Bronchus fibroblast of lung (primary cell): ENCODE measurements around the gene COX7B. TPM values are rescaled to one million over a fixed set of nuclear protein-coding genes. Genes with fewer than 3 reads are reported as not detected.

Experiments used
- total RNA-seq: library from RNA; depleted of rRNA; stranded (reverse); fragments of >200 nt; gene quantifications from 2 replicates; pipeline ENCODE4 v1.2.3, GENCODE V29; 2015

COX7B gene, protein sequence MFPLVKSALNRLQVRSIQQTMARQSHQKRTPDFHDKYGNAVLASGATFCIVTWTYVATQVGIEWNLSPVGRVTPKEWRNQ
- 382 and 501 TPM in 2 replicates for total RNA-seq

GRCh38 chrX:77899081-77899828, at the start of gene COX7B:
COX7B (plus strand) TSS chrX:77899468; CDS start chrX:77899554, 86 bp downstream.

DNA sequence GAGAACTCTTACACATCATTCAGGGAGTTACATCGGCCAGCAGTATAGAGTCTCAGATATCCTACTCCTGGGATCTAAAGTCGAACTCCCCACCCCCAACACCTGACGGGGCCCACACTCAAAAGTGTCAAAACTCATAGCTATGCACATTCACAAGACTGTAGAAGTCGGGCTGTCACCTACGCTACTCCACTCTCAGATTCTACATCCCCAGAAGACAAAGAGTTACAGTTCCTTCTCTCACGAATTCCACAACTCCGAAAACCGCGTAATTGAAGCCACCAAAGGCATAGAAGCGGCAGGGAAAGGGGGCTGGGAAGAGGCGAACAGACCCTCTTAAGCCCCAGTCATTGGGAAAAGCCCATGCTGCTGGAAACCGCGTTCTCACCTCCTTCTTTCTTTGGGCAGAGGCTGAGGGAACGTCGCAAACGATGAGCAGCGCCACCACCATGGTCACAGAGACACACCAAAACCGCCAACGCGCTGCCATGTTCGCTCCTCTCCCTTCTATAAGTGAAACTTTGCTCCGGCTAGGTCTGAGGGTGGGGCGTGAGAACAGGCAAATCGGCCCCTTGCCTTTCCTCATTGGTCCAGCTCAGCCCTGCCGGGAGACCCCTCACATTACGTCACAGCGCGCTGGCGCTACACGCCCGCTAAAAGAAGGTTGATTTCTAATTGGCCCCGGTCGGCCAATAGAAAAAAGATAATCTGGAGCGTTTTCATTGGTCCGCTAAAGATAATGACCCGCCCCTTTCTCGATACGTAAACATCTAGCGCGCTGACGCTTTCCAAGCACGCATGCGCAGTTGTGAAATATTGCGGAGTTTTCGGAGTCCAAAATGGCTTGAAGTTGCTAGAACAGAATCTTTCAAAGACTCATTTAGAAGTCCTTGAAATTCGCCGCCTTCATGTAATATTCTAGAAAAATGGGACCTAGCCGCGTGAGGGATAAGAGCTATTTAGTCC, 4.1 kb upstream of the COX7B start, which contains the start of gene MAGT1:
Gene MAGT1, minus strand, starts transcription at position 515 of the 966 bp plus-strand sequence. Its CDS starts 25 bp downstream, at position 490.

DNA sequence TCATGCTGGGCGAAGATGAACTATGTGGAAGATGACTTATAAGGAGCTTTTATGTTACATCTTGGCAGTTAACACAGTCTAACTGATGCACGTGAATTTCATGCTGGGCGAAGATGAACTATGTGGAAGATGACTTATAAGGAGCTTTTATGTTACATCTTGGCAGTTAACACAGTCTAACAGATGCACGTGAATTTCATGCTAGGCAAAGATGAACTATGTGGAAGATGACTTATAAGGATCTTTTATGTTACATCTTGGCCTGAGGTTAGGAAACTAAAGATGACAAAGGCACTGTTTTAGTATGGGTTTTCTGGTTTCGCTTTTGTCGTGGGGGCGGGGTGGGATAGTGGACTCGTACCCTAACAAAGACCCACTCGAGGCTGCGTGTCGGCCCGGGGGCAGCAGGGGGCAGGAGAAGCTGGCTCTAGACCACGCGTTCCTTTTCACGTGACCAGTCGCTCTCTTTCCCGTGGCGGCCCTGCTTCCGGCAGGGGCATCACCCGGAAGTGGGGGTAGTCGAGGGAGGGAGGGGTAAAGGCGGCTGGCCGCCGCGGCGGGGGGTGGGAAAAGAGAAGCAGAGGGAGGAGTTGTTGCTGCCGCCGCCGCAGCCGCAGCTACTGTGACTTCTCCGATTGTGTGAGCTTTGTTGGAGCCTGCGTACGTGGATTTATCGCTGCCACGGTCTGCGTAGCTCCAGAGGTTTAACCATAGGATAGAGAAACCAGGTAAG, 11.0 kb downstream of the COX7B start, which contains the start of gene ATP7A:
Gene ATP7A, plus strand, starts transcription at position 586 of the 733 bp plus-strand sequence. CDS start 60,949 bp downstream, outside the sequence.

Other genes starting within 250 kb of the COX7B start
- gene ATRX, start 113.3 kb upstream of the COX7B start, total RNA-seq: 27.7 and 28.5 TPM in 2 replicates
- 30.6 and 37.7 TPM in 2 replicates for gene MAGT1, start 4.0 kb upstream of the COX7B start, total RNA-seq
- 4.8 and 5.5 TPM in 2 replicates for gene ATP7A, start 11.2 kb downstream of the COX7B start, total RNA-seq
- not detected in 2 replicates for gene PGAM4, start 70.2 kb downstream of the COX7B start, total RNA-seq
- gene PGK1, start 204.8 kb downstream of the COX7B start, total RNA-seq: 240 and 248 TPM in 2 replicates
- 28.4 and 29.9 TPM in 2 replicates for gene TAF9B, start 240.2 kb downstream of the COX7B start, total RNA-seq